ENCODE results near the gene FGF12.
A peak's percentile ranks its signal among the peaks of the same experiment; 100 is the strongest.

FGF12 gene

DNA sequence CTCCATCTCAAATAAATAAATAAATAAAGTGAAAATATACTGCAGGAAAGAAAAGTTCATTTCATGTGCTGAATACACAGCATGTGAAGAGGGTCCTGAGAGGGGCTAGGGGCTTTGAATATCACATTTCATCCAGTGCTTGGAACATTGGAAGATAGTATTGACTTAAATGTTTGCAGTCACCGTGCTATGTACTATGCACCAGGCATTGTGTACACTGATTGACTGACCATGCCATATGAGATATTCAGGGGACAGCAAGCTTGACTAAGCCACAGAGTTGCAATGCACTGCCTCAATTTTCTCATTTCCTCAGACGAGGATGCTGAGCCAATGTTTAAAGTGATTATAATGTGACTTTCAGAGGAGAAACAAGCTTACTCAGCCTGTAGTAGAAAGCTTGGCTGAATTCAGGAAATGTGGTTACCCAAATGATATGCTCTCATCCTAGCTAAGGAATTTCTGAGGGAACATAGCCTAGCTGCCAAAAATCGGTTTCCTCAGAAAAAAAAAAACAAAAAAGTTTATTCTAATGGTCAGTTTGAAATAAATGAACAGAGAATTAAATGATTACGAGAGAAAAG lies 557.9 kb downstream of the FGF12 start:
- Histone ChIP-seq H3K27me3 (ENCODE audit: low read depth, low read length) (no peaks in the 10 kb centered on the region), H3K79me2 (ENCODE audit: low read length) (no peaks in the 10 kb centered on the region), H3K4me1 (ENCODE audit: low read length) (peaks cover 19% of the 10 kb centered on the region), H3K4me2 (ENCODE audit: low read length) (peak overlapping the region; percentile 26), H3K9ac (ENCODE audit: low read length) (no peak overlapping the region), H4K20me1 (ENCODE audit: insufficient read depth, low read length) (no peaks in the 10 kb centered on the region), H2AFZ (ENCODE audit: low read depth, low read length) (no peak overlapping the region), H3K9me3 (ENCODE audit: insufficient read depth, low read length) (no peaks in the 10 kb centered on the region), H3K4me3 (ENCODE audit: low read length) (0 out of 2 replicates have a peak overlapping the region, but pooled peaks have one; percentile 14), H3K36me3 (replicated peaks; ENCODE audit: low read depth, low read length) (no peaks in the 10 kb centered on the region), H3K27ac (ENCODE audit: low read length) (no peak overlapping the region)
- TF ChIP-seq CTCF (IDR thresholded peaks at IDR 0.05; ENCODE audit: low read depth, low read length) (no peak), EZH2phosphoT487 (IDR thresholded peaks at IDR 0.05; ENCODE audit: low read depth) (no peak)

- Histone ChIP-seq H3K4me1 (ENCODE audit: low read length) (peaks cover 19% of the 10 kb centered on the region), H3K9ac (ENCODE audit: low read length) (no peak overlapping the region), H3K4me2 (ENCODE audit: low read length) (no peak overlapping the region), H3K27me3 (ENCODE audit: low read depth, low read length) (no peaks in the 10 kb centered on the region), H3K9me3 (ENCODE audit: insufficient read depth, low read length) (no peaks in the 10 kb centered on the region), H2AFZ (ENCODE audit: low read depth, low read length) (no peak overlapping the region), H3K27ac (ENCODE audit: low read length) (no peak overlapping the region), H3K4me3 (ENCODE audit: low read length) (no peak overlapping the region), H3K79me2 (ENCODE audit: low read length) (no peaks in the 10 kb centered on the region), H3K36me3 (replicated peaks; ENCODE audit: low read depth, low read length) (no peaks in the 10 kb centered on the region), H4K20me1 (ENCODE audit: insufficient read depth, low read length) (no peaks in the 10 kb centered on the region)
- TF ChIP-seq EZH2phosphoT487 (IDR thresholded peaks at IDR 0.05; ENCODE audit: low read depth) (no peak), CTCF (IDR thresholded peaks at IDR 0.05; ENCODE audit: low read depth, low read length) (no peak)
Measured at GRCh38 chr3:192168202-192168601, 559.1 kb downstream of the FGF12 start.

DNA sequence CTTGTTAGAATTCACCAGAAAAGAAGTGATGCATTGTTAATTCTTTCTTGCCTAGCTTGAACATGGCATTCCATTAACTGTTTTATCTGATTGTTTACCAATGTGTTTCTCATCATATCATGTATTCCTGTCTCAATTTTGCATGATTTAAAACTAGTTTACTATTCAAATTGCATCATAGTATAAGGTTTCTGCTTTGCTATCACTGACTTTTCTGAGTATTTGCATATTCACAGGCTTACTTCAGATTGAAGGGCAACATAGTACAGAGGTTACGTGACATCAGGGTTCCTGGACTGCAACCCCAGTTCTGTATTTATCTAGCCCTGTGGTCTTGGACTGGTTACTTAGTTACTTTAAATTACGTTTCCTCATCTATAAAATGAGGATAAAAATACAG lies 561.8 kb downstream of the FGF12 start:
- no peak overlapping the region for H3K9ac ChIP-seq (ENCODE audit: low read length)
- no peaks in the 10 kb centered on the region for H3K79me2 ChIP-seq (ENCODE audit: low read length)
- TF ChIP-seq CTCF (IDR thresholded peaks at IDR 0.05; ENCODE audit: low read depth, low read length), result no peak
- TF ChIP-seq EZH2phosphoT487 (IDR thresholded peaks at IDR 0.05; ENCODE audit: low read depth), result no peak
- H3K4me1 ChIP-seq (ENCODE audit: low read length), result peaks cover 13% of the 10 kb centered on the region
- no peak overlapping the region for H3K4me2 ChIP-seq (ENCODE audit: low read length)
- H2AFZ ChIP-seq (ENCODE audit: low read depth, low read length), result no peak overlapping the region
- no peaks in the 10 kb centered on the region for H3K36me3 ChIP-seq (replicated peaks; ENCODE audit: low read depth, low read length)
- no peaks in the 10 kb centered on the region for H3K27me3 ChIP-seq (ENCODE audit: low read depth, low read length)
- H3K27ac ChIP-seq (ENCODE audit: low read length), result no peak overlapping the region
- no peak overlapping the region for H3K4me3 ChIP-seq (ENCODE audit: low read length)
- no peaks in the 10 kb centered on the region for H3K9me3 ChIP-seq (ENCODE audit: insufficient read depth, low read length)
- H4K20me1 ChIP-seq (ENCODE audit: insufficient read depth, low read length), result no peaks in the 10 kb centered on the region

- H3K4me2 ChIP-seq (ENCODE audit: low read length), result no peak overlapping the region
- no peaks in the 10 kb centered on the region for H3K36me3 ChIP-seq (replicated peaks; ENCODE audit: low read depth, low read length)
- no peak overlapping the region for H3K27ac ChIP-seq (ENCODE audit: low read length)
- H4K20me1 ChIP-seq (ENCODE audit: insufficient read depth, low read length), result no peaks in the 10 kb centered on the region
- H3K4me3 ChIP-seq (ENCODE audit: low read length), result no peak overlapping the region
- no peak overlapping the region for H2AFZ ChIP-seq (ENCODE audit: low read depth, low read length)
- H3K4me1 ChIP-seq (ENCODE audit: low read length), result no peaks in the 10 kb centered on the region
- TF ChIP-seq CTCF (IDR thresholded peaks at IDR 0.05; ENCODE audit: low read depth, low read length) (no peak), EZH2phosphoT487 (IDR thresholded peaks at IDR 0.05; ENCODE audit: low read depth) (no peak)
- H3K79me2 ChIP-seq (ENCODE audit: low read length), result no peaks in the 10 kb centered on the region
- no peak overlapping the region for H3K9ac ChIP-seq (ENCODE audit: low read length)
- H3K9me3 ChIP-seq (ENCODE audit: insufficient read depth, low read length), result no peaks in the 10 kb centered on the region
- no peaks in the 10 kb centered on the region for H3K27me3 ChIP-seq (ENCODE audit: low read depth, low read length)
Measured at GRCh38 chr3:192161661-192162060, 565.7 kb downstream of the FGF12 start.

Data from OCI-LY3 (cell line).